Body of pancreas (tissue), 4 donors: ENCODE results near the gene PDS5A.
"Not testable (repeated sequence)": the region's sequence is repeated elsewhere in the genome, so short reads cannot be mapped to it uniquely, and the experiment has no call there.

Experiments
- POLR2A ChIP-seq, 3 donors: fragments of 450-650 bp; IDR thresholded peaks; one replicate each; pipeline ENCODE4 v1.6.1; 2016; ENCODE audit warnings: antibody characterized with exemption in 3 of 3, mild to moderate bottlenecking in 2 of 3
- TF ChIP-seq, protein P1 (sequence below), 7 experiments: fragments of 450-650 bp in 4 of 7; fragments of 200-600 bp in 3 of 7; sonication (generic) in 3 of 7; IDR thresholded peaks; one replicate each; pipeline ENCODE4 v1.5.1; 2016 to 2019; ENCODE audit warnings: antibody characterized with exemption in 7 of 7

DNA sequence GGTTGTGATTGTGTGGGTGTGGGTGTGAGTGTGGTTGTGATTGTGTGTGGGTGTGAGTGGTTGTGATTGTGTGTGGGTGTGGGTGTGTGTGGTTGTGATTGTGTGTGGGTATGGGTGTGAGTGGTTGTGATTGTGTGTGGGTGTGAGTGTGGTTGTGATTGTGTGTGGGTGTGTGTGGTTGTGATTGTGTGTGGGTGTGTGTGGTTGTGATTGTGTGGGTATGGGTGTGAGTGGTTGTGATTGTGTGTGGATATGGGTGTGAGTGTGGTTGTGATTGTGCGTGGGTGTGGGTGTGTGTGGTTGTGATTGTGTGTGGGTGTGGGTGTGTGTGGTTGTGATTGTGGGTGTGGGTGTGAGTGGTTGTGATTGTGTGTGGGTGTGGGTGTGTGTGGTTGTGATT lies 164.7 kb downstream of the PDS5A start:
- TF ChIP-seq, protein P1, sequence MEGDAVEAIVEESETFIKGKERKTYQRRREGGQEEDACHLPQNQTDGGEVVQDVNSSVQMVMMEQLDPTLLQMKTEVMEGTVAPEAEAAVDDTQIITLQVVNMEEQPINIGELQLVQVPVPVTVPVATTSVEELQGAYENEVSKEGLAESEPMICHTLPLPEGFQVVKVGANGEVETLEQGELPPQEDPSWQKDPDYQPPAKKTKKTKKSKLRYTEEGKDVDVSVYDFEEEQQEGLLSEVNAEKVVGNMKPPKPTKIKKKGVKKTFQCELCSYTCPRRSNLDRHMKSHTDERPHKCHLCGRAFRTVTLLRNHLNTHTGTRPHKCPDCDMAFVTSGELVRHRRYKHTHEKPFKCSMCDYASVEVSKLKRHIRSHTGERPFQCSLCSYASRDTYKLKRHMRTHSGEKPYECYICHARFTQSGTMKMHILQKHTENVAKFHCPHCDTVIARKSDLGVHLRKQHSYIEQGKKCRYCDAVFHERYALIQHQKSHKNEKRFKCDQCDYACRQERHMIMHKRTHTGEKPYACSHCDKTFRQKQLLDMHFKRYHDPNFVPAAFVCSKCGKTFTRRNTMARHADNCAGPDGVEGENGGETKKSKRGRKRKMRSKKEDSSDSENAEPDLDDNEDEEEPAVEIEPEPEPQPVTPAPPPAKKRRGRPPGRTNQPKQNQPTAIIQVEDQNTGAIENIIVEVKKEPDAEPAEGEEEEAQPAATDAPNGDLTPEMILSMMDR (IDR thresholded peaks at IDR 0.05), result not testable (repeated sequence)
- TF ChIP-seq POLR2A (IDR thresholded peaks at IDR 0.05), result not testable (repeated sequence)
